Large intestine (tissue), 3 donors: ENCODE results near the gene RILPL2. TPM values are rescaled to one million over a fixed set of nuclear protein-coding genes. Genes with fewer than 3 reads are reported as not detected.
A peak's percentile ranks its signal among the peaks of the same experiment; 100 is the strongest.
"Not testable (repeated sequence)": the region's sequence is repeated elsewhere in the genome, so short reads cannot be mapped to it uniquely, and the experiment has no call there.

ENCODE experiments used
- DNase-seq, 2 donors: peaks; one replicate each; pipeline versions ENCODE4 v3.0.0 to v3.0.0-alpha.2; 2013
- H3K27ac ChIP-seq: one replicate; pipeline ENCODE4 v1.5.1; 2013; ENCODE audit warnings: low read length
- H3K27me3 ChIP-seq: 2 replicates; pipeline ENCODE4 v1.6.1; 2013; ENCODE audit warnings: low read length; ENCODE audit not compliant: control insufficient read depth, insufficient read depth
- H3K36me3 ChIP-seq: 2 replicates; pipeline ENCODE4 v1.6.1; 2013; ENCODE audit warnings: low read length; ENCODE audit not compliant: control insufficient read depth, insufficient read depth
- H3K4me1 ChIP-seq: one replicate; pipeline ENCODE4 v1.6.1; 2013; ENCODE audit warnings: low read length; ENCODE audit not compliant: control insufficient read depth, insufficient read depth
- H3K4me3 ChIP-seq: one replicate; pipeline ENCODE4 v1.5.1; 2013; ENCODE audit warnings: low read length
- H3K9me3 ChIP-seq: one replicate; pipeline ENCODE4 v1.6.1; 2013; ENCODE audit warnings: mild to moderate bottlenecking, low read depth, low read length, moderate library complexity; ENCODE audit not compliant: control insufficient read depth
- WGBS: methylation state at CpG from one replicate; pipeline ENCODE4 v1.1.5; 2013; ENCODE audit warnings: low lambda C conversion rate; ENCODE audit not compliant: insufficient coverage; 5-methylcytosine and 5-hydroxymethylcytosine counted together
- polyA plus RNA-seq: library from polyadenylated mRNA; unstranded; fragments of 120-200 nt; gene quantifications from one replicate; pipeline ENCODE4 v1.2.1, GENCODE V29; 2013

RILPL2 gene
- polyA plus RNA-seq, 1 donor = 1.7 TPM

GRCh38 chr12:123452276-123452550 is 15.7 kb upstream of the RILPL2 start:
- H3K27ac ChIP-seq, H3K27me3 ChIP-seq, H3K4me1 ChIP-seq, H3K9me3 ChIP-seq, H3K36me3 ChIP-seq, H3K4me3 ChIP-seq, DNase-seq: not testable (repeated sequence)
- no CpG with 5 or more reads among the region's 1 CpG for WGBS

GRCh38 chr12:123450636-123451035 is 14.2 kb upstream of the RILPL2 start:
- H3K36me3 ChIP-seq = no peaks in the 10 kb centered on the region
- H3K4me3 ChIP-seq = no peak overlapping the region
- DNase-seq = no peak
- H3K9me3 ChIP-seq = no peaks in the 10 kb centered on the region
- H3K27me3 ChIP-seq = no peaks in the 10 kb centered on the region
- 100% methylated on average over 1 of the region's 9 CpGs for WGBS
- H3K27ac ChIP-seq = no peak overlapping the region
- H3K4me1 ChIP-seq = no peaks in the 10 kb centered on the region

- 75% methylated on average over 1 of the region's 4 CpGs for WGBS
- DNase-seq = no peak
- no peak overlapping the region for H3K4me3 ChIP-seq
- no peaks in the 10 kb centered on the region for H3K4me1 ChIP-seq
- H3K27me3 ChIP-seq = no peaks in the 10 kb centered on the region
- no peaks in the 10 kb centered on the region for H3K9me3 ChIP-seq
- H3K27ac ChIP-seq = no peak overlapping the region
- no peaks in the 10 kb centered on the region for H3K36me3 ChIP-seq
Observed at GRCh38 chr12:123449856-123450255, 13.4 kb upstream of the RILPL2 start.

DNA sequence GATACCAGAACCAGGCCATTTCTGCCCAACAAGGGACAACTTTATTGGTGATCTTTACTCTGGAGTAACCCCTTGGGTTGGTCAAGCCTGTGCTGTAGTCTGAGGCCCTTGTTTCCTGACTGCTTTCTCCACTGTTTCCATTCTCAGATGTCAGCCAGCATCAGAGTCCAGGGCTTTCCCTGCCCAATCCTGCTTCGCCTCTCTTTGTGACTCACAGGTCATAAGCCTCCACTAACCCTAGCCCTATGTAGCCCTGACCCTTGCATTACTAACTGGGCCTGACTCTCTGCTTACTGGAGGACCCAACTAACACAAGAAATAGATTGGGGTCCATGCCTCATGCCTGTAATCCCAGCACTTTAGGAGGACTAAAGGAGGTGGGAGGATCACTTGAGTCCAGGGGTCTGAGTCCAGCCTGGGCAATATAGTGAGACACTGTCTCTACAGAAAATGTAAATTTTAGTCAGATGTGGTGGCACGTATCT is 12.8 kb upstream of the RILPL2 start:
- H3K4me1 ChIP-seq = no peaks in the 10 kb centered on the region
- 100% methylated on average over 1 of the region's 2 CpGs for WGBS
- no peaks in the 10 kb centered on the region for H3K9me3 ChIP-seq
- no peak overlapping the region for H3K4me3 ChIP-seq
- H3K27ac ChIP-seq = no peak overlapping the region
- DNase-seq = no peak
- no peaks in the 10 kb centered on the region for H3K27me3 ChIP-seq
- H3K36me3 ChIP-seq = no peaks in the 10 kb centered on the region

GRCh38 chr12:123446333-123446713 is 9.8 kb upstream of the RILPL2 start:
- H3K4me3 ChIP-seq = no peak overlapping the region
- H3K9me3 ChIP-seq = no peaks in the 10 kb centered on the region
- no peaks in the 10 kb centered on the region for H3K36me3 ChIP-seq
- WGBS = no CpG with 5 or more reads among the region's 4 CpGs
- no peak for DNase-seq
- H3K4me1 ChIP-seq = no peaks in the 10 kb centered on the region
- H3K27ac ChIP-seq = no peak overlapping the region
- H3K27me3 ChIP-seq = no peaks in the 10 kb centered on the region

- no peaks in the 10 kb centered on the region for H3K4me1 ChIP-seq
- DNase-seq = peak in 1 of 2 donors; percentile 5
- WGBS = 20% methylated on average over 1 of the region's 18 CpGs
Observed at GRCh38 chr12:123445388-123446332, 9.2 kb upstream of the RILPL2 start.

DNA sequence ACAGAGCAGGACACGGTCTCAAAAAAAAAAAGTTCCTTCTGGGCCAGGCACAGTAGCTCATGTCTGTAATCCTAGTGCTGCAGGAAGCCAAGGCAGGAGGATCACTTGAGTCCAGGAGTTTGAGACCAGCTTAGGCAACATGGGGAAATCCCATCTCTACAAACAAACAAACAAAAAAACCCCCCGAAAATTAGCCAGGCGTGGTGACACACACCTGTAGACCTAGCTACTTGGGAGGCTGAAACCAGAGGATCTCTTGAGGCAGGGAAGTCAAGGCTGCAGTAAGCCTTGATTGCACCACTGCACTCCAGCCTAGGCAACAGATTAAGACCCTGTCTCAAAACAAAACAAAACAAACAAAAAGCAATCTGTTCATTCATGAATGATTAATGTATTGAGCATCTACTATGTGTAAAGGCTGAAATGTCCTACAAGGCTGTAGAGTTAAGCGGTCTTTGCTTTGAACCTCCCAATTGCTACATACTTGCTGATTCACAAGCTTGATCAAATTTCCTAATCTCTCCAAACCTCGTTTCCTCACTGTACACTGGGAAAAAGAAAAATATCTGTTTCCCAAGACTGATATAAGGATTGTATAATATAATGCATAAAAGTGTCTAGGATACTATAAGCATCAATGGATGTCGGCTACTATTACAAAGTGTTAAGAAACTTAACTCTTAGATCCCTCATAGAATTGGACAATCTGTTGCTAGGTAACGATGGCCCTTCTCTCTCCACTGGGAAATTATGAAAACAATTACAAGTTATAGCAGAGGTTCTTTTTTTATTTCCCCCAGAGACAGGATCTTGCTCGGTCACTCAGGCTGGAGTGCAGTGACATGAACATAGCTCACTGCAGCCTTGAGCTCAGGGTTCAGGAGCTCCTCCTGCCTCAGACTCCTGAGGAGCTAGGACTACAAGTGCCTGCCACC is 7.9 kb upstream of the RILPL2 start:
- H3K27me3 ChIP-seq = no peaks in the 10 kb centered on the region
- no CpG with 5 or more reads among the region's 8 CpGs for WGBS
- no peak overlapping the region for H3K4me3 ChIP-seq
- no peaks in the 10 kb centered on the region for H3K9me3 ChIP-seq
- no peaks in the 10 kb centered on the region for H3K36me3 ChIP-seq
- no peak overlapping the region for H3K27ac ChIP-seq
- DNase-seq = no peak
- H3K4me1 ChIP-seq = no peaks in the 10 kb centered on the region

More at GRCh38 chr12:123445388-123446332, 9.2 kb upstream of the RILPL2 start:
- no peaks in the 10 kb centered on the region for H3K9me3 ChIP-seq
- H3K27me3 ChIP-seq = no peaks in the 10 kb centered on the region
- no peaks in the 10 kb centered on the region for H3K36me3 ChIP-seq
- no peak overlapping the region for H3K4me3 ChIP-seq
- no peak overlapping the region for H3K27ac ChIP-seq

GRCh38 chr12:123442774-123443173 is 6.3 kb upstream of the RILPL2 start:
- no peaks in the 10 kb centered on the region for H3K9me3 ChIP-seq
- DNase-seq = no peak
- no CpG with 5 or more reads among the region's 4 CpGs for WGBS
- no peak overlapping the region for H3K27ac ChIP-seq
- H3K4me1 ChIP-seq = no peaks in the 10 kb centered on the region
- H3K27me3 ChIP-seq = no peaks in the 10 kb centered on the region
- no peaks in the 10 kb centered on the region for H3K36me3 ChIP-seq
- H3K4me3 ChIP-seq = no peak overlapping the region

GRCh38 chr12:123441523-123442164 is 5.2 kb upstream of the RILPL2 start:
- no peaks in the 10 kb centered on the region for H3K36me3 ChIP-seq
- WGBS = 100% methylated on average over 1 of the region's 13 CpGs
- no peaks in the 10 kb centered on the region for H3K9me3 ChIP-seq

DNA sequence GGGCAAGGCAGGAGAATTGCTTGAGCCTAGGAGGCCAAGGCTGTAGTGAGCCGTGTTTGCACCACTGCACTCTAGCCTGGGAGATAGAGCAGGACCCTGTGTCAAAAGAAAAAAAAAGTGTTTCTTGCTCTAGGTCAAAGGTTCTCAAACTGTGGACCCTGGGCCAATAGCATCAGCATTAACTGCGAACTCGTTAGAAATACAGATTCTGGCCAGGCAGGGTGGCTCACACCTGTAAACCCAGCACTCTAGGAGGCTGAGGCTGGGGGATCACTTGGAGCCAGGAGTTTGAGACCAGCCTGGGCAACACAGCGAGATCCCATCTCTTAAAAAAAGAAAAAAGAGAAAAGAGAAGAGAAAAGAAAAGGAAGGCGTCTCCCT is 858 bp downstream of the RILPL2 start:
- 20% methylated on average over 1 of the region's 5 CpGs for WGBS
- H3K4me3 ChIP-seq = peak overlapping the region; percentile 69

More at GRCh38 chr12:123441523-123442164, 5.2 kb upstream of the RILPL2 start:
- Histone ChIP-seq H3K27me3 (no peaks in the 10 kb centered on the region), H3K27ac (no peak overlapping the region), H3K4me3 (no peak overlapping the region), H3K4me1 (peaks cover 3% of the 10 kb centered on the region)
- no peak for DNase-seq

More for the DNA sequence above, 858 bp downstream of the RILPL2 start:
- Histone ChIP-seq H3K4me1 (peaks cover 10% of the 10 kb centered on the region), H3K27me3 (no peaks in the 10 kb centered on the region), H3K9me3 (peaks cover 2% of the 10 kb centered on the region), H3K27ac (no peak overlapping the region), H3K36me3 (no peaks in the 10 kb centered on the region)
- DNase-seq = no peak
